Heart right ventricle (tissue), 16 donors: Measurements from ENCODE around the gene PSMG3. TPM values are rescaled to one million over a fixed set of nuclear protein-coding genes. Genes with fewer than 3 reads are reported as not detected.

Experiments used
- ATAC-seq, 8 donors: fragments of 200-7000 bp; cut with Tn5 transposase; one replicate each; pipeline ENCODE4 v1.9.1; 2020; ENCODE audit warnings: mild to moderate bottlenecking in 8 of 8, moderate library complexity in 8 of 8, moderate number of reproducible peaks in 1 of 8
- DNase-seq, 2 donors: peaks; one replicate each; pipeline ENCODE4 v3.0.0-alpha.2; 2020
- H3K27ac ChIP-seq, 10 donors: fragments of 200-600 bp; sonication (generic) in 2 of 10; one replicate each; pipeline versions ENCODE4 v1.5.0 to v1.8.0; 2020 to 2022; ENCODE audit warnings: mild to moderate bottlenecking in 3 of 10
- H3K27me3 ChIP-seq, 7 donors: fragments of 200-600 bp; one replicate each; pipeline ENCODE4 v1.8.0; 2021 to 2022; ENCODE audit warnings: mild to moderate bottlenecking in 2 of 7
- H3K36me3 ChIP-seq, 9 donors: fragments of 200-600 bp; sonication (generic) in 1 of 9; one replicate each; pipeline versions ENCODE4 v1.5.0 to v1.8.0; 2020 to 2022; ENCODE audit warnings: mild to moderate bottlenecking in 2 of 9
- H3K4me1 ChIP-seq, 9 donors: fragments of 200-600 bp; sonication (generic) in 1 of 9; one replicate each; pipeline versions ENCODE4 v1.5.0 to v1.8.0; 2020 to 2022; ENCODE audit warnings: mild to moderate bottlenecking in 4 of 9
- H3K4me3 ChIP-seq, 10 donors: fragments of 200-600 bp; sonication (generic) in 2 of 10; one replicate each; pipeline versions ENCODE4 v1.5.0 to v1.8.0; 2020 to 2022; ENCODE audit warnings: mild to moderate bottlenecking in 7 of 10, moderate library complexity in 2 of 10
- H3K9me3 ChIP-seq, 11 donors: fragments of 200-600 bp in 10 of 11; sonication (generic) in 2 of 11; one replicate each; pipeline versions ENCODE4 v1.5.0 to v1.8.0; 2013 to 2022; ENCODE audit warnings: mild to moderate bottlenecking in 2 of 11, control low read depth in 1 of 11, moderate library complexity in 1 of 11
- CTCF ChIP-seq, 9 donors: fragments of 200-600 bp; sonication (generic) in 2 of 9; IDR thresholded peaks; one replicate each; pipeline versions ENCODE4 v1.5.0 to v1.8.0; 2021 to 2022; ENCODE audit warnings: antibody characterized with exemption in 9 of 9, mild to moderate bottlenecking in 5 of 9, moderate library complexity in 1 of 9
- WGBS, 2 donors: extraction: QIAGEN DNeasy Blood & Tissue Kit; methylation state at CpG; one replicate each; pipeline ENCODE4 v1.1.7; 2013; ENCODE audit warnings: inconsistent platforms in 1 of 2; 5-methylcytosine and 5-hydroxymethylcytosine counted together
- intact Hi-C, 10 donors: fragments of 100-400 bp; cut with DNase I; formaldehyde crosslinking; loops; one replicate each; pipeline versions ENCODE4 v1.11.1 to v1.14.2; 2022
- polyA plus RNA-seq, 2 donors: library from polyadenylated mRNA; stranded (reverse); fragments of 200-250 nt; gene quantifications; one replicate each; pipeline ENCODE4 v1.2.3, GENCODE V29; 2013
- total RNA-seq, 10 donors: library from RNA; stranded (reverse); fragmentation: NEBNext Ultra II Directional in 3 of 10; extraction: Animal tissue kit (Norgen Biotek cat#: 25700) in 3 of 10; gene quantifications; one replicate each; pipeline versions ENCODE4 v1.2.1 to v1.2.4, GENCODE V29; 2021 to 2023
- donor health status: Arrhythmogenic right ventricular cardiomyopathy.
- donor health status: ischemic (EF 13 %, LVEDD 7.1; RV severe dilation, severe dysfunction).
- donor health status: healthy with polysubstance abuse.
- donor health status: DM: no; HTN: yes; CAD: no.
- donor health status: DM: no; HTN: no; CAD: no.
- donor health status: ischemic (EF 25% LVEDD 6.9; RV normal size, moderate dysfunction).
- donor health status: ischemic (EF 25% LVEDD 5.7; RV mildly dilated, moderate dysfunction).
- donor health status: healthy.
- donor health status: DM: yes; HTN: yes; CAD: no.
- donor health status: Ischemic cardiomyopathy.
- donor health status: ischemic (EF 35%, LVEDD 5.7; RV mildly dilated, moderate dysfunction).
- donor health status: nonischemic (EF 11% LVEDD 7.7; RV severe dilation, severe dysfunction).
- donor health status: DM: yes; HTN: yes; CAD: no.
- donor health status: PGD.
- donor health status: ischemic (EF 29% LVEDD 5.4; RV normal size, mild dysfunction).
- donor health status: nonischemic (EF 23%, LVEDD 6.1; RV moderate dilation, normal function).

The PSMG3 gene
- total and polyA plus RNA-seq, 12 donors, result 7.3 to 45.7 (median 12.0) TPM

- no peak for ATAC-seq
- H3K27me3 ChIP-seq, result peaks cover 0 to 86% (median 53%) of the 10 kb centered on the region in 7 donors
- intact Hi-C loops, result loop anchor here in 1 of 10 donors (10.0 kb wide), 1 partner anchor 172 kb away; no protein-coding TSS in a partner anchor
Observed at GRCh38 chr7:1593091-1593866, 23.4 kb upstream of the PSMG3 start.

GRCh38 chr7:1592299-1592871 is 22.6 kb upstream of the PSMG3 start:
- Histone ChIP-seq H3K4me1 (peaks cover 0 to 10% (median 0%) of the 10 kb centered on the region in 9 donors), H3K36me3 (no peaks in the 10 kb centered on the region), H3K27me3 (peaks cover 0 to 86% (median 53%) of the 10 kb centered on the region in 7 donors), H3K27ac (no peak overlapping the region), H3K4me3 (no peak overlapping the region), H3K9me3 (peaks cover 0 to 13% (median 6%) of the 10 kb centered on the region in 11 donors)
- DNase-seq (no peak), ATAC-seq (peak in 1 of 8 donors; percentile 7)
- WGBS, 2 donors, result 44 to 51% methylated on average over 20 of the region's 20 CpGs
- intact Hi-C loops, result loop anchor here in 1 of 10 donors (10.0 kb wide), 1 partner anchor 172 kb away; no protein-coding TSS in a partner anchor
- no peak for TF ChIP-seq CTCF (IDR thresholded peaks at IDR 0.05)

More at GRCh38 chr7:1593091-1593866, 23.4 kb upstream of the PSMG3 start:
- peak in 5 of 9 donors; percentile 7 to 35 (median 25) for TF ChIP-seq CTCF (IDR thresholded peaks at IDR 0.05)
- peaks cover 0 to 10% (median 0%) of the 10 kb centered on the region in 9 donors for H3K4me1 ChIP-seq
- H3K36me3 ChIP-seq, result no peaks in the 10 kb centered on the region
- WGBS, 2 donors, result 56 to 61% methylated on average over 19 of the region's 19 CpGs
- no peak overlapping the region for H3K4me3 ChIP-seq
- peaks cover 0 to 13% (median 6%) of the 10 kb centered on the region in 11 donors for H3K9me3 ChIP-seq
- no peak overlapping the region for H3K27ac ChIP-seq
- DNase-seq, result no peak

GRCh38 chr7:1591876-1592275 is 22.0 kb upstream of the PSMG3 start:
- Histone ChIP-seq H3K36me3 (no peaks in the 10 kb centered on the region), H3K9me3 (peaks cover 0 to 13% (median 6%) of the 10 kb centered on the region in 11 donors), H3K4me1 (peaks cover 0 to 10% (median 0%) of the 10 kb centered on the region in 9 donors), H3K27ac (no peak overlapping the region), H3K27me3 (peaks cover 0 to 85% (median 53%) of the 10 kb centered on the region in 7 donors), H3K4me3 (no peak overlapping the region)
- ATAC-seq, result peak in 2 of 8 donors; percentile 9 to 11
- no peak for TF ChIP-seq CTCF (IDR thresholded peaks at IDR 0.05)
- no peak for DNase-seq
- intact Hi-C loops, result loop anchor here in 1 of 10 donors (10.0 kb wide), 1 partner anchor 173 kb away; no protein-coding TSS in a partner anchor
- 27 to 41% methylated on average over 15 of the region's 15 CpGs for WGBS, 2 donors

- TF ChIP-seq CTCF (IDR thresholded peaks at IDR 0.05), result no peak
- Histone ChIP-seq H3K27ac (no peak overlapping the region), H3K9me3 (peaks cover 0 to 13% (median 6%) of the 10 kb centered on the region in 11 donors), H3K4me3 (no peak overlapping the region), H3K4me1 (peaks cover 0 to 10% (median 0%) of the 10 kb centered on the region in 9 donors), H3K27me3 (peaks cover 0 to 83% (median 53%) of the 10 kb centered on the region in 7 donors), H3K36me3 (no peaks in the 10 kb centered on the region)
- no peak for ATAC-seq
- 54 to 58% methylated on average over 6 of the region's 6 CpGs for WGBS, 2 donors
- DNase-seq, result no peak
- intact Hi-C loops, result loop anchor here in 1 of 10 donors (10.0 kb wide), 1 partner anchor 173 kb away; no protein-coding TSS in a partner anchor
Observed at GRCh38 chr7:1591396-1591795, 21.6 kb upstream of the PSMG3 start.
